Right lobe of liver (tissue), 4 donors: ENCODE measurements around the gene ZSCAN22.

ENCODE experiments used
- POLR2A ChIP-seq: fragments of 450-650 bp; IDR thresholded peaks from one replicate; pipeline ENCODE4 v1.6.1; 2017; ENCODE audit warnings: antibody characterized with exemption, mild to moderate bottlenecking
- TF ChIP-seq, protein P1 (sequence below), 4 donors: fragments of 200-600 bp in 3 of 4; fragments of 450-650 bp in 1 of 4; IDR thresholded peaks; one replicate each; pipeline versions ENCODE4 v1.5.1 to v1.8.0; 2016 to 2022; ENCODE audit warnings: antibody characterized with exemption in 4 of 4, mild to moderate bottlenecking in 2 of 4
- donor health status: DM: no; HTN: no; CAD: no.
- donor health status: DM: no; HTN: no; CAD: no.
- donor health status: DM: no; HTN: yes; CAD: no.

DNA sequence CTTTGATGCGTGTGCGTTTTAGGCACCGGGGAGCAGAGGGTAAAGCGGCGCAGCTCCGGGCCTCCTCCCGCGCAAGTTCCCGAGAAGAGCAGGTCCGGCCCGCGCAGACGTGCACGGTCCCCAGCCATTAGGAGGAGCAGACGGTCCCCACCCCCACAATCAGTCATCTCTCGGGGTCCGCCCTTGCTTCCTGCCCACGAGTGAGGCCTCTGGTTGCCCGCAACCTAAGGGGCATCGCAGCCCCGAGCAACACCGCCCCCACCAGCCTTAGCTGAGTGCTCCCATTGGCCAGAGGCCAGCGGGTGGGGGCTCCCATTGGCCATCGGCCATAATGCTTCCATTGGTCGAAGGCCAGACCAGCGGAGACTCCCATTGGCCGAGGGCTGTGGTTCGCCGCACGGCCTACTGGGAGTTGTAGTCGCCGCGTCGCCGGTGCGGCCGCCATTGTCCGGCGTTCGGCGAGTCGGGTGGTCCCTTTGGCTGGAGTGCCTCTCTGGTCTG, 48.2 kb upstream of the ZSCAN22 start, which contains the start of gene ZNF8:
- TF ChIP-seq, protein P1, sequence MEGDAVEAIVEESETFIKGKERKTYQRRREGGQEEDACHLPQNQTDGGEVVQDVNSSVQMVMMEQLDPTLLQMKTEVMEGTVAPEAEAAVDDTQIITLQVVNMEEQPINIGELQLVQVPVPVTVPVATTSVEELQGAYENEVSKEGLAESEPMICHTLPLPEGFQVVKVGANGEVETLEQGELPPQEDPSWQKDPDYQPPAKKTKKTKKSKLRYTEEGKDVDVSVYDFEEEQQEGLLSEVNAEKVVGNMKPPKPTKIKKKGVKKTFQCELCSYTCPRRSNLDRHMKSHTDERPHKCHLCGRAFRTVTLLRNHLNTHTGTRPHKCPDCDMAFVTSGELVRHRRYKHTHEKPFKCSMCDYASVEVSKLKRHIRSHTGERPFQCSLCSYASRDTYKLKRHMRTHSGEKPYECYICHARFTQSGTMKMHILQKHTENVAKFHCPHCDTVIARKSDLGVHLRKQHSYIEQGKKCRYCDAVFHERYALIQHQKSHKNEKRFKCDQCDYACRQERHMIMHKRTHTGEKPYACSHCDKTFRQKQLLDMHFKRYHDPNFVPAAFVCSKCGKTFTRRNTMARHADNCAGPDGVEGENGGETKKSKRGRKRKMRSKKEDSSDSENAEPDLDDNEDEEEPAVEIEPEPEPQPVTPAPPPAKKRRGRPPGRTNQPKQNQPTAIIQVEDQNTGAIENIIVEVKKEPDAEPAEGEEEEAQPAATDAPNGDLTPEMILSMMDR (IDR thresholded peaks at IDR 0.05), result peak in 3 of 4 donors; percentile 10 to 20 (median 12)
- peak; percentile 53 for TF ChIP-seq POLR2A
